SK-N-MC (cell line): ENCODE measurements around the gene FBXO17.

Experiments used
- EZH2 ChIP-seq: fragments of 200-600 bp; sonication (generic); IDR thresholded peaks from one replicate; pipeline ENCODE4 v1.6.1; 2017; ENCODE audit warnings: antibody characterized with exemption
- POLR2AphosphoS5 ChIP-seq: IDR thresholded peaks from 2 replicates; pipeline ENCODE4 v1.6.1; 2012; ENCODE audit warnings: mild to moderate bottlenecking, low read depth, low read length, borderline replicate concordance

DNA sequence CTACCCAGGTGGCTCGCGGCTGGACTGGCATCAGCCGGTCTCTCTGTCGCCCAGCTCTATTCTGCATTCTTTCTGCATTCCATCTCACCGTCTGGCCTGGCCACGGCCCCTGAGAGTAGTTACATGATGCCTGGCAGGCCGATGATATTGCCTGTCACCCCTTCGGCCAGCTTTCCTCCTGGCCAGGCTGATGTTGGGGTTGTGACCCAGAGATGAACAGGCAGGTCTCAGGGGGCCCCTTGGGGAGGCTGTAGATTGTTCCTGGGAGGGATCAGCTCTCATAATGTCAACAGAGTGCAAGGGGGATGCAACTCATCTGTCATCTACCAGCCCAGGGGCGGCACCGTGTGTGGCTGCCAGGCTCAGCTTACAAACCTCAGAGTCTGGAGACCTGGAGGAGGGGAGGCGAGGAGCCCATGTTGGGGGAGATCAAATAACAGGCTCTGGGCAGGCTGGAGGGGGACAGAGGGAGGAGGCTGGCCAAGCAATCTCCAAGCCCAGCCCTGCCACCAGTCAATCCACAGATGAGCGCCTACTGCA, 13.6 kb upstream of the FBXO17 start:
- TF ChIP-seq POLR2AphosphoS5 (no peak), EZH2 (no peak)
